ENCODE results near the gene MAGED1. TPM values are rescaled to one million over a fixed set of nuclear protein-coding genes. Genes with fewer than 3 reads are reported as not detected.

The MAGED1 gene
- polyA plus RNA-seq, 2 donors: 8.5 to 18.3 TPM

- 61 to 67% methylated on average over 3 of the region's 3 CpGs for WGBS, 2 donors
- H3K36me3 ChIP-seq (ENCODE audit: control insufficient read depth in 2 of 2, insufficient read depth in 2 of 2, low read length in 1 of 2): no peaks in the 10 kb centered on the region
- peaks cover 0 to 2% of the 10 kb centered on the region in 2 donors for H3K27me3 ChIP-seq (ENCODE audit: control insufficient read depth in 1 of 2, insufficient read depth in 2 of 2, low read length in 2 of 2)
- H3K9me3 ChIP-seq (ENCODE audit: control insufficient read depth in 2 of 2, insufficient read depth in 1 of 2, low read depth in 1 of 2, low read length in 1 of 2): no peaks in the 10 kb centered on the region
- H3K27ac ChIP-seq (ENCODE audit: low read depth in 2 of 2, low read length in 1 of 2): no peak overlapping the region
- no peaks in the 10 kb centered on the region for H3K4me1 ChIP-seq (ENCODE audit: control insufficient read depth in 2 of 2, insufficient read depth in 2 of 2, low read length in 1 of 2)
- H3K4me3 ChIP-seq (ENCODE audit: low read depth in 1 of 2, low read length in 2 of 2): no peak overlapping the region
Measured at GRCh38 chrX:51931566-51932150, 38.2 kb downstream of the MAGED1 start.

Other genes starting within 250 kb of the MAGED1 start
- not detected for gene CENPVL2, start 210.8 kb upstream of the MAGED1 start, polyA plus RNA-seq
- gene CENPVL1, start 183.1 kb upstream of the MAGED1 start, polyA plus RNA-seq: not detected
- gene GSPT2, start 150.2 kb upstream of the MAGED1 start, polyA plus RNA-seq: 1 to 10 TPM in 1 of 2 donors, under 1 TPM in 1; 0.67 to 1.2 TPM
- 1 to 10 TPM; 1.7 to 3.8 TPM for gene MAGED4B, start 175.6 kb downstream of the MAGED1 start, polyA plus RNA-seq

All from esophagus (tissue), 2 donors.